Measurements from ENCODE around the gene PRAMEF25.
"Not testable (repeated sequence)": the region's sequence is repeated elsewhere in the genome, so short reads cannot be mapped to it uniquely, and the experiment has no call there.

PRAMEF25 gene

DNA sequence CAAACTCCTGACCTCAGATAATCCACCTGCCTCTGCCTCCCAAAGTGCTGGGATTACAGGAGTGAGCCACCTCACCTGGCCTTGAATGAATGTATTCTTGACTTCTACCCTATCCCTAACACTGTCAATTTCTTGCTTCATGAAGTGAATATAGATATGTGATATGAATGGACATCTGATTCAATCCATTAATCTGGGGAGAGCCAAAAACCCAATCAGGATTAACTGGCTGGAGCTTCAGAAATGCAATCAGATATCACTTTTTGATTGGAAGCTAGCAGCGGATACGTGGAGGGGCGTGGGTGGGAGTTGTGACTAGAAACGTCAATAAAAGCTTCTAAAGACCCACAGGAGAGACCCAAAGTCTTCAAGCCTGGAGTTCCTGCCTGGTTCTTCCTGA is at the start of gene PRAMEF25:
Gene PRAMEF25 (plus strand): TSS at position 301 of the 400 bp plus-strand sequence. CDS start 2,920 bp downstream, outside the sequence.
- H3K27ac Mint-ChIP-seq; H3K27me3 Mint-ChIP-seq; H3K4me3 Mint-ChIP-seq; H3K9me3 Mint-ChIP-seq (ENCODE audit: low read depth); H3K36me3 Mint-ChIP-seq; H3K4me1 Mint-ChIP-seq (ENCODE audit: low read depth): not testable (repeated sequence)

DNA sequence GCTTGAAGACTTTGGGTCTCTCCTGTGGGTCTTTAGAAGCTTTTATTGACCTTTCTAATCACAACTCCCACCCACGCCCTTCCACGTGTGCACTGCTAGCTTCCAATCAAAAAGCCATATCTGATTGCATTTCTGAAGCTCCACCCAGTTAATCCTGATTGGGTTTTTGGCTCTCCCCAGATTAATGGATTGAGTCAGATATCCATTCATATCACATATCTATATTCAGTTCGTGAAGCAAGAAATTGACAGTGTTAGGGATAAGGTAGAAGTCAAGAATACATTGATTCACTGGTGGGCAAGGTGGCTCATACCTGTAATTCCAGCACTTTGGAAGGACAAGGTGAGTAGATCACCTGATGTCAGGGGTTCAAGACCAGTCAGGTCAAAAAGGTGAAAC is 14.1 kb upstream of the PRAMEF25 start, which contains the start of gene PRAMEF27:
Gene PRAMEF27 (minus strand): TSS at position 101 of the 400 bp plus-strand sequence. CDS start 2,916 bp downstream, outside the sequence.
- not testable (repeated sequence) for H3K27me3 Mint-ChIP-seq; H3K4me3 Mint-ChIP-seq; H3K36me3 Mint-ChIP-seq; H3K4me1 Mint-ChIP-seq (ENCODE audit: low read depth); H3K9me3 Mint-ChIP-seq (ENCODE audit: low read depth); H3K27ac Mint-ChIP-seq

DNA sequence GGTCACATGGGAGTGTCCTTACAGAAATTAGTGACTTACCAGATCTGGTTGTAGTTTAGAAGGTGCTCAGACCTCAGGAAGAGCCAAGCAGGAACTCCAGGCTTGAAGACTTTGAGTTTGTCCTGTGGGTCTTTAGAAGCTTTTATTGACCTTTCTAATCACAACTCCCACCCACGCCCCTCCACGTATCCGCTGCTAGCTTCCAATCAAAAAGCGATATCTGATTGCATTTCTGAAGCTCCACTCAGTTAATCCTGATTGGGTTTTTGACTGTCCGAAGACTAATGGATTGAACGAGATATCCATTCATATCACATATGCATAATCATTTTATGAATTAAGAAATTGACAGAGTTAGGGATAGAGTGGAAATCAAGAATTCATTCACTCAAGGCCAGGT is 46.2 kb downstream of the PRAMEF25 start, which contains the start of gene HNRNPCL2:
Gene HNRNPCL2 (minus strand): TSS at position 101 of the 400 bp plus-strand sequence. CDS start 454 bp downstream, outside the sequence.
- not testable (repeated sequence) for H3K36me3 Mint-ChIP-seq; H3K27me3 Mint-ChIP-seq; H3K4me1 Mint-ChIP-seq (ENCODE audit: low read depth); H3K4me3 Mint-ChIP-seq; H3K27ac Mint-ChIP-seq; H3K9me3 Mint-ChIP-seq (ENCODE audit: low read depth)

Data from activated naive CD8-positive, alpha-beta T cell (primary cell).